Thyroid gland (tissue), 4 donors: ENCODE results near the gene CCM2.

ENCODE experiments used
- CTCF ChIP-seq, 6 experiments: fragments of 200-600 bp in 3 of 6; fragments of 450-650 bp in 3 of 6; sonication (generic) in 3 of 6; IDR thresholded peaks; one replicate each; pipeline ENCODE4 v1.5.1; 2016 to 2019; ENCODE audit warnings: antibody characterized with exemption in 6 of 6, mild to moderate bottlenecking in 2 of 6, inconsistent platforms in 1 of 6, moderate library complexity in 1 of 6
- POLR2A ChIP-seq, 2 donors: fragments of 450-650 bp; IDR thresholded peaks; one replicate each; pipeline ENCODE4 v1.6.1; 2017; ENCODE audit warnings: antibody characterized with exemption in 2 of 2, mild to moderate bottlenecking in 2 of 2, moderate library complexity in 1 of 2

- TF ChIP-seq CTCF (IDR thresholded peaks at IDR 0.05) (no peak), POLR2A (IDR thresholded peaks at IDR 0.05) (no peak)
Measured at GRCh38 chr7:45125193-45125904, 125.3 kb downstream of the CCM2 start.
